D721Med (cell line): ENCODE results near the gene SUSD4.

Experiments used
- DNase-seq: peaks from one replicate; pipeline ENCODE4 v3.0.0; 2011; ENCODE audit warnings: low spot score; ENCODE audit not compliant: insufficient read length
- FAIRE-seq: peaks from 2 replicates; lab custom pipeline; 2011; peaks lifted over from hg19 to GRCh38; lab: Jason Lieb, UNC
- CTCF ChIP-seq: IDR thresholded peaks from 2 replicates; pipeline ENCODE4 v1.5.1; 2012; ENCODE audit warnings: mild to moderate bottlenecking, control low read depth; ENCODE audit not compliant: insufficient read depth; ENCODE audit errors: missing control alignments

SUSD4 gene

GRCh38 chr1:223209992-223210787, 153.8 kb downstream of the SUSD4 start:
- TF ChIP-seq CTCF = no peak
- DNase-seq (no peak), FAIRE-seq (no peak)

- FAIRE-seq (no peak), DNase-seq (no peak)
- no peak for TF ChIP-seq CTCF
Observed at GRCh38 chr1:223209293-223209898, 154.6 kb downstream of the SUSD4 start.

GRCh38 chr1:223208164-223209076, 155.6 kb downstream of the SUSD4 start:
- TF ChIP-seq CTCF = no peak
- FAIRE-seq = no peak
- DNase-seq = no peak

- no peak for TF ChIP-seq CTCF
- DNase-seq (no peak), FAIRE-seq (no peak)
Observed at GRCh38 chr1:223207293-223208066, 156.5 kb downstream of the SUSD4 start.

- FAIRE-seq (no peak), DNase-seq (no peak)
- no peak for TF ChIP-seq CTCF
Observed at GRCh38 chr1:223204424-223204823, 159.6 kb downstream of the SUSD4 start.

- no peak for TF ChIP-seq CTCF
- no peak for DNase-seq
- no peak for FAIRE-seq
Observed at GRCh38 chr1:223203694-223204093, 160.3 kb downstream of the SUSD4 start.
